Muscle of arm (tissue), 12 donors: ENCODE measurements around the gene SCAF1. TPM values are rescaled to one million over a fixed set of nuclear protein-coding genes. Genes with fewer than 3 reads are reported as not detected.
A peak's percentile ranks its signal among the peaks of the same experiment; 100 is the strongest.

Experiments used
- DNase-seq: peaks from one replicate; pipeline ENCODE4 v3.0.0-alpha.2; 2013
- polyA plus RNA-seq, 12 donors: library from polyadenylated mRNA; unstranded; fragments of 120-200 nt; gene quantifications; one replicate each; pipeline ENCODE4 v1.2.1, GENCODE V29; 2013; ENCODE audit not compliant: insufficient read length in 12 of 12

The SCAF1 gene
- polyA plus RNA-seq, 12 donors: 15.6 to 44.2 (median 23.6) TPM; not detected in 1

GRCh38 chr19:49682274-49682673 lies 40.3 kb downstream of the SCAF1 start:
- no peak for DNase-seq

GRCh38 chr19:49683814-49684250 lies 41.8 kb downstream of the SCAF1 start:
- no peak for DNase-seq

GRCh38 chr19:49684251-49684982 lies 42.4 kb downstream of the SCAF1 start:
- DNase-seq: no peak

DNA sequence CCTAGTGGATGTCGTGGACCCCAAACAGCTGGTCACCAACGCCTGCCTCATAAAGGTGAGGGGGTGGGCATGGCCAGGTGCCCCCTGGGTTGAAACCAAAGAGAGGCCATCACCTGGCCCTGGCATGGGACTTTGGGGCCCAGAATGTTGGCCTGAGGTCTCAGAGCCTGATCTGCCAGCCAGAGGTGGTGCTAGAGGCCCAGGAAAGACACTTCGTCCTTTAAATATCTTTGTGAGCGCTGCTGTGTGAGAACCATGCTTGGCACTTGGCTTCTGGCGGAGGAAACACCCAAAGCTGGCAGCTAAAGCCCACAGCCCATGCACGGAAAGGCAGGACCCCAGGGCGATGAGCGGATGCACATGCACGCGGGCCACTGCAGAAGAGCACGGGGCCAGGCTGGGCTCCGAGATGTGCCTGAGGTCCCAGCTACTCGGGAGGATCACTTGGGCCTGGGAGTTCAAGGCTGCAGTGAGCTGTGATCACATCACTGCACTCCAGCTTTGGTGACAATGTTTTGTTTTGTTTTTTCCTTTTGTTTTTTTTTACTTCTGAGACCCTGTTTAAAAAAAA lies 43.1 kb downstream of the SCAF1 start:
- no peak for DNase-seq

- no peak for DNase-seq
Observed at GRCh38 chr19:49685845-49686332, 43.9 kb downstream of the SCAF1 start.

GRCh38 chr19:49686503-49687088 lies 44.6 kb downstream of the SCAF1 start:
- DNase-seq: no peak

DNA sequence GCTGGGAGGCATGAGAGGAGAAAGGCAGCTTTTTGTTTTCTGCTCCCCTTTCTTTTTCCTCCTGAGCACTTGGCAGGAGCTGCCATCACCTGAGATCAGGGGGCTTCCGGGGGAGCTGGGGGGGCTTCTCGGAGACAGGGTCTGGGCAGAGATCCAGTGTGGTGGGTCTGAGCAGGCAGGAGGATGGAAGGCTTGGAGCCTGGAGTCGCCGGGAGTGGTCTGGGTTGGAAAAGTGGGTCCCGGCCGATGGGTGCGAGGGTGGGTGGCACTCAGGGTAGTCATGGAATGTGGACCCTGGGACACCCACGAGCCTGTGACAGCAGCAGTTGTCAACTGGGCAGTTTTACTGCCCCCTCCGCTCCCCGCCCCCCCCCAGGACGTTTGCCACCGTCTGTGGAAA lies 45.1 kb downstream of the SCAF1 start:
- DNase-seq: no peak

DNA sequence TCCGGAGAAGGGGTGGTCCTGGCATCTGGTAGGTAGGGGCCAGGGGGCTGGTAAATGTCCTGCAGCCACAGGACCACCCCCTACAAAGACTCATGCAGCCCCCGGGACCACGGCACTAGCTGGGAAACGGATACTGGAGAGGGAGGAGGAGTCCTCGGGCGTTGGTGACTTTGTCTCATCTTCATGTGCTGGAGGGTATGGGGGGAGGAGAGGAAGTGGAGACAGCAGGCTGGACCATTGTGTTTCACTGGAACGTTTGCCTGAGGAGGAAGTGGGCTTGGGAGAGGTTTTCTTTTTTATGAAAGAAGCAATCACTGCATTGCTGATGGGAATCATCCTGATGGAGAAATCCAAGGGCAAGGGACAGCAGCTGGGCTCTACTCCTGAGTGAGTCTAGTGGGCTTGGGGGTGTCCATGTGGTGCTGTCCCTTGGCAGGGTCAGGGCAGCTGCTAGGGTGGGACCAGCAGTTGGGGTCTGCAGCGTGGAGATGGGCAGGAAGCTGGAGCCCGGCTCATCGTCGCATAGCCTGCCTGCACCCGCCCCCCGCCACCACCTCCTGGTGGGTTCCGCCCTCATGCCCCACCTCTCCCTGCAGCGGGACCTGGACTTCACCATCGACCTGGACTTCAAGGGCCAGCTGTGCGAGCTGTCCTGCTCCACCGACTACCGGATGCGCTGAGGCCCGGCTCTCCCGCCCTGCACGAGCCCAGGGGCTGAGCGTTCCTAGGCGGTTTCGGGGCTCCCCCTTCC lies 45.7 kb downstream of the SCAF1 start:
- no peak for DNase-seq

DNA sequence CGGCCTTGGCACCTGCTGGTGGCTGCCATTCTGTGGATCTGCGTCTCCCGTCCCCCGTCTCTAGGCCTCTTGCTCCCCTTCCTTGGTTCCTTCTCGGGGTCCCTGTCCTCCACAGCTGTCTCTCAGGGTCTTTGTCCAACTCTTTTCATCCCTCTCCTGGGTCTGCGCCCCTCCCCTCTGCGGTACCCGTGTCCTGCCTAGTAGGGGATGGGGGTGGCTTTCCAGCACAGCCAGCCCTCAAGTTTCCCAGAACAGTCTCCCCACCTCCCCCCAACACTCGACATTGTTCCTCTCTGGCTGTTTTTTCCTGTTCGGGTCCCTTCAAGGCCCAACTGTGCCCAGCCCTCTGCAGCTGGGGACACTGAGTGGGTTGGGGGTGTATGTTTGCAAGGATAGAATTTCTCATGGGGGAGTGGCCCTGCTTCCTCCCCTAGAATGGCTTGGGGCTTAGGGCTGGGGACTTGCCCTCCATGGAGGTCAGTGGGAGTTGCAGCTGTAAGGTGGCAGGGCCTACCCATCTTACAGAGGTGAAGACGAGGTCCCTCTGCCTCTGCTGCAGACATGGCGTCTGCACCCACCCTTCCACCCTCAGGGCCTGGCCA lies 46.6 kb downstream of the SCAF1 start:
- no peak for DNase-seq

DNA sequence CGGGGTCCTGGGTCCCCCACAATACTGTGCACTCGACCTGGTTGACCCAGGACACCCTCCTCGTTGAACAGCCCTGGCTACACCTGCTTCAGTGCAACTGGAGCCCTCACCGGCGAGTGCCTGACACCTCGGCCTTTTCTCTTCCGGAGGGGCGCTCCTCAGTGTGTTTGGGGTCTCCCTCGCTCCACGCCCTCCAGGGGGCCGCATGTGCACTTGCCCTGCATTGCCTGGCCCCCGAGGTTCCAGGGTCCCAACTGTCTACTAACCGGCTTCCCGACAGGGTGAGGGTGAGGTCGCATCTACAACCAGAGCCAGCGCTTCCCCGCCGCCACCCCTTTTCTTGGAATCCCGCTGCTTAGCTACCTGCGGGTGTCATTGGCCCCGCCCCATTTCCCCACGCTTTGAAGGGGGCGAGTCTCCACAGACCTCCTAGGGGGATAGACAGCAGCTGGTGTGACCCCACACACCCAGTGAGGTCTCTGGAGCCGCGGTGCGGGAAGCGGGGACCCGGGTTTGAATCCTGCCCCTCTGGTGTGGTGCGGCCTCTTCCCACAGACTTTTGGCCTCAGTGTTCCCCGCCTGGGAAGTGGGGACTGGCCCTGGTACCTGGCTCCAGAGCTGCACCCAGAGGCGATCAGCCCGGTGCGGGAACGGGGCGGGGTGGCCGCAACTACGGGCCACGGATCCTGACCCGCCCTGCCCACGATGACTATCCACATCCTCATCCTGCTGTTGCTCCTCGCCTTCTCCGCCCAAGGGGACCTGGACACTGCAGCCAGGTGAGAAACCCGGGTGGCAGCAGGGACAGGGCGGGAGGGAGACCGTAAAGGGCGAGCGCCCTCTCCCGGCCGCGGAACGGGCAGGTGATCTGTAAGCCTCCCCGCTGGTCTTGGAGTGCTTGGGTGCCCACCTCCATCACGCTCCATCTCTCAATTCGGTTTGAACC lies 47.4 kb downstream of the SCAF1 start, which contains the start of gene ADM5:
ADM5 (plus strand) TSS at position 462 of the 946 bp plus-strand sequence; CDS start at position 706, 244 bp downstream.
- no peak for DNase-seq

GRCh38 chr19:49690079-49690655 lies 48.2 kb downstream of the SCAF1 start:
- DNase-seq: no peak

- DNase-seq: peak; percentile 76
Observed at GRCh38 chr19:49690656-49691242, 48.7 kb downstream of the SCAF1 start, which contains the start of gene CPT1C. CPT1C (plus strand) TSS chr19:49691116; CDS start chr19:49692253, 1,137 bp downstream.

DNA sequence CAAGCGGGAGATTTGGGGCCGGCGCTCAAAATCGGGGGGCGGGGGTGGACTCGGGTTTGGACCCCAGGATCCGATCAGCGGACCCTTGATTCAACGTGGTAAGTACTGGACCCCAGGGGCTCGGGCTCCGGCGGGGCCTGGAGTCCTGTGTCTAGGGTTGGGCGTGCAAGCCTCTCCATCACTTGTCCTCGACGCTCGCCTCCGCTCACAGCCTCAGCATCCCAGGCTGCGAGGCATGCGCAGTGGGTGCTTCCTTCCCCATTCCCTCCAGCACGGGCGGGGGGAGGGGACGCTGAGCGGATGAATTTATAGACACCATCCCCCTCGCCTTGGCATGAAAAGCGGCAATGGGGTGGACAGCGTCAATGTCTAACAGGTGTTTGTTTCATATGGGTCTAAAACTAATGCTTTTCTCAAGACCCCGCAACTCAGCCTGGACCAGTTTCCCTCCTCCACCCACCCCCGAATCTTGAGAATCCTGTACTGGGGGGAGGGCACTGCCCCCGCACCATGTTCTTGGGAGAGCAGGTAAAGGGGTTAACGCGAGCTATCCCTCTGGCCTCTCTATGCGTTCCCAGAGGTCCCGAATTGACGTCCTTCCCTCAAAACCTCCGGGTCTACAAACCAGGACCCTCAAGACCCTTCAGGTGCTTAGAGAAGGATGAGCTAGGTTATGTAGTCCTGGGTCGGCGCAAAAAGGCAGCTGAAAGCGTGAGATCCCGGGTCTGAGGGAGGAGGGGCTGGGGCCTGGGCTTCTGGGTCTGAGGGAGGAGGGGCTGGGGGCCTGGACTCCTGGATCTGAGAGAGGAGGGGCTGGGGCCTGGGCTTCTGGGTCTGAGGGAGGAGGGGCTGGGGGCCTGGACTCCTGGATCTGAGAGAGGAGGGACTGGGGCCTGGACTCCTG lies 49.5 kb downstream of the SCAF1 start:
- peak; percentile 77 for DNase-seq

DNA sequence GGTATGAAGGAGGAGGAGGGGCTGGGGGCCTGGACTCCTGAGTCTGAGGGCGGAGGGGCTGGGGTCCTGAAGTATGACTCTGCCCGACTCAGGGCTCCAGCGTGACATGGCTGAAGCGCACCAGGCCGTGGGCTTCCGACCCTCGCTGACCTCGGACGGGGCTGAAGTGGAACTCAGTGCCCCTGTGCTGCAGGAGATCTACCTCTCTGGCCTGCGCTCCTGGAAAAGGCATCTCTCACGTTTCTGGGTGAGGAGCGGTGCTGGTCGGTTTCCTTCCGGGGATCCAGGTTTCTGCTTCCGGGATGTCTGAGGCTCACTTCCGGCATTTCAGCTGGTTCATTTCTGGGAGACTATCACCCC lies 50.1 kb downstream of the SCAF1 start:
- DNase-seq: no peak

GRCh38 chr19:49696115-49696514 lies 54.1 kb downstream of the SCAF1 start:
- no peak for DNase-seq

DNA sequence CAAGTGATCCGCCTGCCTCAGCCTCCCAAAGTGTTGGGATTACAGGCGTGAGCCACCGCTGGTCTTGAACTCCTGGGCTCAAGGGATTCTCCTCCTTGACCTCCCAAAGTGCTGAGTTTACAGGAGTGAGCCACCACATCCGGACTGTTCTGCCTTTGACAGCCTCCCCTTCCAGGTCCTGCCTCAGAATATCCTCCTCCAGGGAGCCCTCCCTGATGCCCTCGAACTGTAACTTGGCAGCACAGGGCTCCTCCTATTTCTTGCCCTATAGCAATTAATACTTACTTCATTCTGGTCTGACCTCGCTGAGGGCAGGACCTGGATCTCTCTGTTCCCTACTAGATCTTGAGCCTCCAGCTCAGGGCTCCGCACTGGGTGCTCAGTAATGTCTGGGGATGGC lies 54.9 kb downstream of the SCAF1 start:
- no peak for DNase-seq

- DNase-seq: no peak
Observed at GRCh38 chr19:49699364-49699763, 57.4 kb downstream of the SCAF1 start.

DNA sequence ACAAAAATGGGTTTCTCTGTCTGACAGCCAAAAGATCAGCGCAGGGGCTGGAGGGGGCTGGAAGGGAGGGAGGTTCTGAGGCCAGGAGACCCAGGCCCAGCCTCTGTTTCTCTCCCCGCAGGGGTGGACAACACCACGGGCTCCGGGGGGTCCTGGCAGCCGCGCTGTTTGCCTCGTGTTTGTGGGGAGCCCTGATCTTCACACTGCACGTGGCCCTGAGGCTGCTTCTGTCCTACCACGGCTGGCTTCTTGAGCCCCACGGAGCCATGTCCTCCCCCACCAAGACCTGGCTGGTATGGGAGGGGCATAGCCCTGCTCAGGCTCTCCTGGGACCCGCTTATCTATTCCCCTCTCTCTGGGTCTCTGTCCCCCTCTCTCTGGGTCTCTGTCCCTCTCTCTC lies 58.6 kb downstream of the SCAF1 start:
- DNase-seq: no peak
